Measurements from ENCODE around the gene UBE2R2. TPM values are rescaled to one million over a fixed set of nuclear protein-coding genes. Genes with fewer than 3 reads are reported as not detected.
"Not testable (repeated sequence)": the region's sequence is repeated elsewhere in the genome, so short reads cannot be mapped to it uniquely, and the experiment has no call there.

UBE2R2 gene
- total and polyA plus RNA-seq, 10 donors, result 15.2 to 48.5 (median 39.9) TPM

GRCh38 chr9:33956544-33956943 lies 139.6 kb downstream of the UBE2R2 start:
- H3K4me1 ChIP-seq, result no peaks in the 10 kb centered on the region
- H3K9me3 ChIP-seq, result no peaks in the 10 kb centered on the region
- H3K27ac ChIP-seq, result no peak overlapping the region
- no peak for DNase-seq
- H3K27me3 ChIP-seq (replicated peaks in 1 of 7), result no peaks in the 10 kb centered on the region
- H3K4me3 ChIP-seq, result no peak overlapping the region
- 66 to 96% (median 93%) methylated on average over 4 of the region's 4 CpGs for WGBS, 5 donors
- peaks cover 0 to 95% (median 32%) of the 10 kb centered on the region in 6 donors for H3K36me3 ChIP-seq
- TF ChIP-seq POLR2A (IDR thresholded peaks at IDR 0.05) (no peak), CTCF (IDR thresholded peaks at IDR 0.05 in 8 of 11, conservative IDR thresholded peaks at IDR 0.05 in 3 of 11) (no peak), POLR2AphosphoS5 (IDR thresholded peaks at IDR 0.05) (no peak)
- intact Hi-C loops (cut with DNase I; ENCODE audit: low total_unique reads), result no loop called here

GRCh38 chr9:33959725-33960124 lies 142.8 kb downstream of the UBE2R2 start:
- Histone ChIP-seq H3K4me3 (no peak overlapping the region), H3K4me1 (no peaks in the 10 kb centered on the region), H3K27ac (no peak overlapping the region), H3K27me3 (replicated peaks in 1 of 7) (no peaks in the 10 kb centered on the region), H3K36me3 (peaks cover 0 to 85% (median 27%) of the 10 kb centered on the region in 6 donors), H3K9me3 (no peaks in the 10 kb centered on the region)
- intact Hi-C loops (cut with DNase I; ENCODE audit: low total_unique reads), result no loop called here
- no peak for DNase-seq
- 88 to 97% (median 95%) methylated on average over 2 of the region's 2 CpGs for WGBS, 5 donors
- no peak for TF ChIP-seq POLR2AphosphoS5 (IDR thresholded peaks at IDR 0.05)
- TF ChIP-seq POLR2A (IDR thresholded peaks at IDR 0.05), result no peak
- no peak for TF ChIP-seq CTCF (IDR thresholded peaks at IDR 0.05 in 8 of 11, conservative IDR thresholded peaks at IDR 0.05 in 3 of 11)

GRCh38 chr9:33962468-33962867 lies 145.5 kb downstream of the UBE2R2 start:
- H3K27ac ChIP-seq; DNase-seq; H3K27me3 ChIP-seq (replicated peaks in 1 of 7); H3K4me3 ChIP-seq; H3K9me3 ChIP-seq; intact Hi-C loops (cut with DNase I; ENCODE audit: low total_unique reads); H3K4me1 ChIP-seq: not testable (repeated sequence)
- peaks cover 0 to 72% (median 14%) of the 10 kb centered on the region in 6 donors for H3K36me3 ChIP-seq
- WGBS, 5 donors, result 74 to 96% (median 90%) methylated on average over 7 of the region's 7 CpGs

GRCh38 chr9:33964086-33964768 lies 147.3 kb downstream of the UBE2R2 start:
- Histone ChIP-seq H3K36me3 (peaks cover 0 to 68% (median 11%) of the 10 kb centered on the region in 6 donors), H3K4me1 (no peaks in the 10 kb centered on the region), H3K4me3 (no peak overlapping the region), H3K9me3 (no peaks in the 10 kb centered on the region), H3K27ac (no peak overlapping the region), H3K27me3 (replicated peaks in 1 of 7) (no peaks in the 10 kb centered on the region)
- DNase-seq, result no peak
- TF ChIP-seq POLR2AphosphoS5 (IDR thresholded peaks at IDR 0.05), result no peak
- no peak for TF ChIP-seq POLR2A (IDR thresholded peaks at IDR 0.05)
- no peak for TF ChIP-seq CTCF (IDR thresholded peaks at IDR 0.05 in 8 of 11, conservative IDR thresholded peaks at IDR 0.05 in 3 of 11)
- WGBS, 5 donors, result 89 to 97% (median 94%) methylated on average over 2 of the region's 2 CpGs
- intact Hi-C loops (cut with DNase I; ENCODE audit: low total_unique reads), result no loop called here

Small RNA genes lying within 50 kb of the gene (small RNA-seq; reads per million reads assigned to genes)
- gene RF00019 (0 reads per million in 4 donors), gene RNU4ATAC11P (0 reads per million in 4 donors), gene SNORD121A (17.8 to 30.1 (median 22.3) reads per million in 4 donors), gene SNORD121B (0 reads per million in 4 donors)

Other genes starting within 250 kb of the UBE2R2 start
- gene PRSS3, start 21.6 kb upstream of the UBE2R2 start, total RNA-seq, result not detected
- under 1 TPM in 2 of 3 donors, not detected in 1; 0.09 to 0.42 TPM for gene PRSS3, start 21.6 kb upstream of the UBE2R2 start, polyA plus RNA-seq
- gene UBAP2, start 231.7 kb downstream of the UBE2R2 start, total RNA-seq, result 10 to 100 TPM; 20.2 to 30.8 (median 24.7) TPM
- 1 to 10 TPM; 7.0 to 8.8 (median 7.3) TPM for gene UBAP2, start 231.7 kb downstream of the UBE2R2 start, polyA plus RNA-seq